Glomerular endothelial cell (primary cell): ENCODE data around the gene ERBB4. TPM values are rescaled to one million over a fixed set of nuclear protein-coding genes. Genes with fewer than 3 reads are reported as not detected.

Source experiments
- DNase-seq: peaks from one replicate; pipeline ENCODE4 v3.0.0-alpha.2; 2011; ENCODE audit warnings: low read depth, low spot score; ENCODE audit errors: extremely low read depth
- total RNA-seq: library from RNA; depleted of rRNA; stranded (reverse); fragments of >200 nt; gene quantifications from 2 replicates; pipeline ENCODE4 v1.2.3, GENCODE V29; 2015

Gene ERBB4
- total RNA-seq, 1 donor from 2014 or later: 0.18 TPM

- no peak for DNase-seq
Observed at GRCh38 chr2:211864328-211864727, 674.3 kb downstream of the ERBB4 start.

DNA sequence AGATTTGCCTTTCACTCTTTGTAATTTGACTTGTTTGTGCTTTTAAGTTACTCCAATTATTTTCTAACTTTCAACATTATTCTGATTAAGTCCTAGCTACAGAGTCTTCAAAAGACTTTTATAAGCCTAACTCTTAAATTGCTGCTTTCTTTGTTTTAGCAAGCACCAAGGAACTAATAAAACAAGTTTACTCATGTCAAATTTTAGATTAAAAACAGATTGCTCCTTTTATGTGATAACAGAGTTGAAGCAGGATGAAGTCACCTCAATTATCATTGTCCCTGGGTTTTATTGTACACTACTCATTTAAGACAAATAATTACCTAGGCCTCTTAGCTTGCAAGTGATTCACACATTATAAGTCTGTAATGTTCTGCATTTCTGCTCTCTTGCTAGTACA lies 678.4 kb downstream of the ERBB4 start:
- DNase-seq: no peak

GRCh38 chr2:211854832-211855231 lies 683.8 kb downstream of the ERBB4 start:
- DNase-seq: no peak

DNA sequence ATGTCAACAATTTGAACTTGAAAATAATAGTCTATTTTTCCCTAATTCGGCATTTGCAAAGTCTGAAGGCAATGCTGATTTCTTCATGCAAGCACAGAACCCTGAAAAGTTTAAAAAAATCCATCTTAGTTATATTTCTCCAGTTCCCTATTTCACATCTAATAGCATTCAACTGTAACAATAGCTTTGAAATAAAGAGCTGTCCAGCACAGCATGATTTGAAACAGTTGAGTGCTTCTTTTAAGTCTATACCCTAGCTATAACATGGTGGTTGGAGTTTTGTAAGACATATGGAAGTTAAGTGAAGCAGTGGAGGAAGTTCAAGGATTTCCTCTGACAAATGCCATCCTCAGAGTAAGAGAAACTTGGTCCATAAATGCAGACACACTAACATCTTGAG lies 691.9 kb downstream of the ERBB4 start:
- no peak for DNase-seq

DNA sequence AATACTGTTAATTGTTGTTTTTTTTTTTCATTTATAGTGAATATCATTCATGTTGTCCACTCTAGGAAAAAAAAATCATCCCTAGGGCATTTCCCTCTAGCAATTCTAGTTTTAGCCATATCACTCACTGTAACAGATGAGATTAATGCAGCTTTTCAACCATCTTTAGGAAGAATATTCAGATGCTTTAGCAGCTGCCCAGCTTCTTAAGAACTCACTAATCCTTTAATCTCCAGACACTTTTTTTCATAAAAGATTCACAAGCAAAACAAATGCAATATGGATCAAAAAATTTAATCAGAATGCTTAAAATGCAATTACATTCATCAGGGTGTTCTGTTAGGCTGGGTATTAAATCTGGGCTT lies 692.6 kb downstream of the ERBB4 start:
- no peak for DNase-seq

DNA sequence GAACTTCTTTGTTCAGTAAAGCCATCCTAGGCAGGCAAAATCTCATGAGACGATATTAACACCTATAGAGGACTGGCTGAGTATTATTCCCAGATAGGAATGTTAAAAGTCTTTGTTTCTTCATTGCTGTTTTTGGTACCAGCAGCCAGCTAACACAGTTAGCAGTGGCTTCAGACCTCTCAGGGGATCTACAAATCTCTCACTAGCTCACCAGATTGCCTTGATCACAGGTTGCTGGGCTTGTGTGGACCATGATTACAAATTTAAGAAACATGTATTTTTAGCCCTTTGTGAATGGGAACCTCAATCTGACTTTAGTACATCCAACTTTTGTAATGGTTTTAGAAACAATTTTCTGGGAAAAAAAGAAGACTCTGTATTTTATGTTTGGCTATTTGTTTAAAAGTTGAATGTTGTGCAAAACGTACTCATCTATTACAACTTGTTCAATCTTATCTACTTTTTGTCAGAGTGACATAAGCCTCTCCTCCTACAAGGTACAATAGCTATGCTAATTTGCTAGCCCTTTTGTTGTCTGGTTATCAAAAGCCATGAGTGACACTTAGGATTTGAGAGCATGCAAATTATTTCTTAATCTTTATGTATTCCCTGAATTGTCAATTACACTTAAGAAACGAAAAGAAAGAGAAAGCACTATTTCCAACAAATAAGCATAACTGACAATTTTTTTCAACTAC lies 693.1 kb downstream of the ERBB4 start:
- DNase-seq: no peak

DNA sequence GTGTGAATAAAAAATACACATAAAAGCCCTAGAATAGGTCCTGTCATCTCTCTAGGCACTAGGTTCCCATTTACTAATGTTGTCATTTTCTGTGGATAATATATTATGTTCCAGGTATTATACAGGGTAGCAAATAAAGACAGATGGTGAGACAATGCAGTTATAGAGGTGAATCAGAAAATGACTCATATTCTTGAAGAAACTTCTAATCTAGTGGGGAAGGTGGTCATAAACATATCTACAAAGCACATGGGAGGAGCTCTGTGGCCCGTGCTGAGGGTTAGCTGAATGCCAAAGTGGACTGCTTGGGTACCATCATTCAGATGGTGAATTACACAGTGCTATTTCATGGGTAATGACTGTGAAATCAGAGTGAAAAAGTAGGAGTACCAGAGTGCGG lies 700.9 kb downstream of the ERBB4 start:
- DNase-seq: no peak

DNA sequence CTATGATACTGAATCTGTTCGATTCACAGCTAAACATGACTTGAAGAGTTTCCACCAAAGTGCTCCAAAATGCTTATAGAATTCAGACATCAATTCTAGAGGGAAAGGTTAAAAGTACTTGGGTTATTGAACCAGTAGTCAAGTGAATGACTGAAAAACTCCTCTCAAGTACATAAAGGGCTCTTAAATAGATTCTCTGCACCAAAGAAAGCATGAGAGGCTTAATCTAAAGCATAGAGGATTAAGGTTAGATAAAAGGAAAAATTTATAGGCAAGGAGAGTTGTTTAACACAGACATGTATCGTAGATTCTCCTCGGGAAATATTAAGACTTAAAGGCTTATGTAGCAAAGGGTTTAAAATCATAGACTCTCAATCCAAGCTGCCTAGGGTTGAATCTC lies 701.4 kb downstream of the ERBB4 start:
- DNase-seq: no peak

DNA sequence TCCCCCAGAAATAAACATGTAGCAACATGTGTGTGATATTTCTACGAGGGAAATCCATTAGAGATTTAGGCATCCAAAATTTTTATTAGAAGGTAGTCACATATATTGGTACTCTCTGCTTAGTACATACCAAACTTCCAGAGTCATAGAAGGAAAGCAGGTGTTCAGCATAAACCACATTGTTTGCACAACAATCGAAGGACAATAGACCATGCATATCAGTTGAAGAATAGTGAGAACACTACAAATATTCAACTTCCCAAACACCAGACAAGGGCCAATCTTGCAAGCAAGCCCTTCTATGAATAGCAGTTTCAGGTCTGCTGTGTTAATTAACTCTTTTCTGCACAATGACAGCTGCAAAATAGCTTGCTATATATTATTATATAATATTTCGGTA lies 702.2 kb downstream of the ERBB4 start:
- DNase-seq: no peak

DNA sequence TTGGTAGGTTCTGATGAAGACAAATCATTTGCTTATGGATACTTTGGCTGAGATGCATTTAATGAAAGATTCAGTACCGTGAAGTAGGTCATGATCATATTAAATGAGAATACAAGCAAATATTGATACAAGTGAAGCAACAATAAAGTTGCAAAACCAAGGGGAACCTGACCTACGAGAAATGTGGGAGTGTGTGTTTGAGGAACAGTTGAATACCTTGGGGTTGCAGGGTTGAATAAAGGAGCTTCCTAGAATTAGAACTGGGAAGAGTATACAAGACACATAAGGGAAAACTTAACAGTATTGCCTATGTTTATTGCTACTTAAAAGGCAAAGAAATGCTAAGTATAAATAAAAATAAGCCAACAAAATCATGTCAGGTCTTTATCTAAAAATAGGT lies 702.9 kb downstream of the ERBB4 start:
- no peak for DNase-seq

DNA sequence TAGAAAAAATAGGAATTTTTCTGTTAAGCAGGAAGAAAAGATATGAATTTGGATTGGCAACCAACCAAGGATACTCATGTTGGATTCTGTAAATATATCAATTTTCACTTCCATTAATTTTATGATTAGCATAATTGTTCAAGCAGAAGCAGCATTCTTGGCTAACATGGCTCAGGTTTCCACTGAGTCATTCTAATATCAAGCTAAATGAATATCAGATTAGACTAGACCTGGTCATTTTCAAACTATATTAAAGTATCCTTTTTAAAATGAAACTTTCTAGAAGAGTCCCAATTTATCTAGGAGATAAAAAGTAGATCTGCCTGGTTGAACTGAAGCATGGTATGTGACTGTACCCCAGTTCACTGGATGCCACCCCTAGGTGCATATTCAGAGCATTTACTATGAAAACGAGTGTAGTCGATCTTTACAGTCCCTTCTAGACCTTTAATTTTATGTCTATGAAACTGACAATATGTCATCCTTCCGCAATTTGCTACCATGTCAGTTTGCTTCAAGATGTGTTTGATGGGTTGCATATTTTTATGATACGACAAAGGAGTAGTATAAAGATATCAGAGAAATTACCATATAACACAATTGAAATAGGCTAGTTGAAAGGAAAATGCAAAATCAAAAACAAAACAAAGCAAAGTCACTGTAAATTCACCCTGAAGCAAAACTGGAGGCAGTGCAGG lies 704.9 kb downstream of the ERBB4 start:
- no peak for DNase-seq

DNA sequence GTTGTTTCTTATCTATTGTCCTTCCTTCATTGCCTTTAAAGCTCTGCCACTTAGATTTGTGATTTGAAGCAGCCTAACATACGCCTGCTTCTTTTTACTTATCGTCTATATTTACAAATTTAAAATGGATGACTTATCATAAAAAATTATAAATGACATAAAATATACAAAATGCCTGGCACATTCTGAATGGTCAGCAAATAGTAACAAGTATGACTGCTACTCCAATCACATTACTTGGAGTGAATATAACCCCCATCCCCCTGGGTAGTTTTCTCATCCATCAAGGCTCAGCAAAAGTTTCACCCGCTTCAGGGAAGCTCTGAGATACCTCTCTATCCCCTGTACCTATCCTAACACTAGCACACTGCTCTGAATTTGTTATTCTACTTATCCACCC lies 708.9 kb downstream of the ERBB4 start:
- DNase-seq: no peak

DNA sequence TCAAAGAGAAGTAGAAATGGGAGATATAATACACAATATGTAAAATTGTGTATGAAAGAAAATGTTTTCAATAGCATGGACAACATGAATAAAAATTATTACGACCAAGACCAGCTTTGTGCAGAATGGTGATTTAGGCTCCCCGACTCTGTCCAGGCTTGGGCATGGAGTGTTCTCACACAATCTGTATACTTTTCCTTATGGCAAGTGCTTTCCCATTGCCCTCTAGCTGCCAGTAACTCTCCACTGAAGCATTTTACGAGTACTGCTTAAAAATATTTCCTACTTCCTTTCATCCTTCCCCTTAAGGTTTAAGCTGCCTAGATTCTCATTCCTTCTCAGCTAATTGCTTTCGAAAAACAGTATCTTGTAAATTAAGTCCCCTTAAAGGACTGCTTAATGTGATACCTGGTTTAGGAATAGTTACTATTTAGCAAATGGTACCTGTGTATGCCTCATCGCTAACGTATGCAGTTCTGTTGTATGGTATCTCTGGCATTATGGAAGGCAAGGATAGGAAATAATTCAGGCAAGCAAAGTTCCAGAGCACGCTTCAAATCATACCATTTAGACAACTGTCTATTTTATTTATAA lies 714.6 kb downstream of the ERBB4 start:
- no peak for DNase-seq

DNA sequence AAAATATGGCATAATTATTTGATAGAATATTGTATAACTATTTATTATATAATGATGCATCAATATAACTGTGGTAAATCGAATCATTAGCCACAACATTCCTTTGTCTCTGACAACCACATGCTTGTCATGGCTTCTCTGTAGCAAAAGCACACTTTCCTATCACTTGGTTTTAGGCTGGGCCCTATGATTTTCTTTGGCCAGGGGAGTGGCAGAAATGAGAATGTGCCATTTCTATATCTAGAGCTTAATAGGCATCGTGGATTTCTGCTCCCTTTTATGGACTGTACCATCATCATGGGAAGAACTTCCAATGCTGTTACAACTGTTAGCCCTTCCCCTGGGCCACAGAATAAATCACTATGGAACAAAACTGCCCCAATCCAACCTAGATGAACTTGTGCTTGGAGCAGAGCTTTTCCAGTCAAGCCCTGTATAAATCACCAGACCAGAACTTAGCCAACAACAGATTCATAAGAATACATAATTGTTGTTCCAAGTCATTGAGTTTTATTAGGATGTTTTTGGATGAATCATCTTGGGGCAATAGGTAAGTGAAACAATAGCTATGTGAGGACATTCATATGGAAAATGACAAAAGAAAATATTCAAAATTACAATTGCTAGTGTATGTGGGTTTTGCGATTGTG lies 715.8 kb downstream of the ERBB4 start:
- no peak for DNase-seq

DNA sequence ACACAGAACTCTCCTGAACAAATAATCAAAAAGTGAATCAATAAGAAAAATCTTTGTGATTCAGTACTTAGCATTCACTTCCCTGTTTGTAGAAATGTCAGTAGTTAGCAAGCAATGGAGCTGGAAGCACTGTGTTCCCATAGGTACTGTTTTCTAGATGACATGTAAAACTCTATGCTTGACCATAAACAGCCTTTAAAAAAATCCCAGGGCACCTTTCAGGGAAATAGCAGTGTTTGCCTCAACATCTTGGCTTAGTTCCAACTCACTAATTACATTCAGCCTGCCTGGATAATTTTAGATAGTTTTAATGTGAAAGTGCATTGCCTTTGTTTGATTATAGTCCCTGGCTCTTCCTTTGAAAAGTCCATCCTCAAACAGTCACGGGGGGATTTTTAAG lies 721.8 kb downstream of the ERBB4 start:
- no peak for DNase-seq

DNA sequence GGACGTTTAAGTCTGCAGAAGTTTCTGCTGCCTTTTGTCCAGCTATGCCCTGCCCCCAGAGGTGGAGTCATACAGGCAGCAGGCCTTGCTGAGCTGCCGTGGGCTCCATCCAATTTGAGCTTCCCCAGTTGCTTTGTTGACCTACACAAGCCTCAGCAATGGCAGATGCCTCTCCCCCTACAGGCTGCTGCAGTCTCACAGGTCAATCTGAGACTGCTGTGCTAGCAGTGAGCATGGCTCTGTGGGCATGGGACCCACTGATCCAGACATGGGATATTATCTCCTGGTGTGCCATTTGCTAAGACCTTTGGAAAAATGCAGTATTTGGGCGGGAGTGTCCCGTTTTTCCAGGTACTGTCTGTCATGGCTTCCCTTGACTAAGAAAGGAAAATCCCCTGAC lies 726.0 kb downstream of the ERBB4 start:
- no peak for DNase-seq

DNA sequence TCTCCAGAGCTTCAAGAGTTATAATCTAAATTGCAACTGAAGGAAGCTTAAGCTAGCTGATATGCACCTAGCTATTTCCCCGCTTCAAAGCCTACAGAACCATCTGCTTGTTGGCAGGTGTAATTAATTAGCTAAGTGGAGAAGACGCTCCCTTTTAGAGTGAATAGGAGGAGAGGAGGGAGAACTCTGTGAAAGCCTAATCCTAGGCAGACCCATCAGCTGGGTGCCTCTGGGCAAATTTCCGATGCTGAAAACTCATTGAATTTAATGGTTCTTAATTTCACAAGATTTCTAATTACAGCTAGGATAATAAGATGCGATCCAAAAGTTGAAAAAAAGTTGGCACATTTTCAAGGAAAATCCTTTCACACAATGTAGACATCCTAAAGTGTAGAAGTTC lies 735.9 kb downstream of the ERBB4 start:
- DNase-seq: no peak

- no peak for DNase-seq
Observed at GRCh38 chr2:211800001-211800400, 738.6 kb downstream of the ERBB4 start.

GRCh38 chr2:211798868-211799267 lies 739.7 kb downstream of the ERBB4 start:
- DNase-seq: no peak

DNA sequence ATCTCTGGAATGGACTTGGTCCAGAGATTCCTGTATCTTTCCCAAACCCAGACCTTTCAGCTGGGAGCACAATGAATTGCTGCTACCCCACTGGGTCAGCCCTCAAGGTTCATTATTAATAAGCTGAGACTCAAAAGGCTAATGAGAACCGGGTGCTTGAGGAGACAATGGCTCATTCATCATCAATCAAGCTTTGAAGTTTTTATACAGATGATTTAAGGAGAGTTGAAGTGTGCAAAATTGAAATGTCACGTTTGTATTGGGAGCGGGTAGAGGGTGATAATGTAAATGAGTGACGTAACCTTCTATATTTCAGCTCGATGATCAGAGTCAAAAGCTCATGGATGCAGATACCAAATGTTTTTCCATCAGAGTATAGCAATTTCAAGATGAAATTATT lies 744.9 kb downstream of the ERBB4 start:
- DNase-seq: no peak

DNA sequence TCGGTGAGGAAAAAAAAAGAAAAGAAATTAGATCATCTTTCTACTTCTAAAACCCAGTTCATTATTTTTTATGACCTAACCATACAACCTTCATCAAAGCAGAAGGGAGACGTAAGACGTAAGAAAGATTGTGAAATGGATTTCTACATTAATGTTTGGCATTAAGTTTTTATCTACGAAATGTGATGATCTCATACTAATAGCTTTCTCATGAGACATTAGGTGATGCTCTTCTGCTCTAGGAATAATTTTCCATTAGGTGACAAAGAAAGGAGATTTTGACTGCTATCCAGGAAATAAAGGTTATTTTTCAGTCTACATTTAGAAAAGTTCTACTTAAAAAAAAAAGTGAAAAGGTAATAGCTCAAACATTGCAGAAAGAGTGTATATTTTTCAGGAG lies 748.6 kb downstream of the ERBB4 start:
- DNase-seq: no peak

GRCh38 chr2:211766689-211767088 lies 771.9 kb downstream of the ERBB4 start:
- no peak for DNase-seq
